Measurements from ENCODE around the gene CKM. TPM values are rescaled to one million over a fixed set of nuclear protein-coding genes. Genes with fewer than 3 reads are reported as not detected.

Gene CKM
- total RNA-seq, result 0.15 and 0.17 TPM in 2 replicates

DNA sequence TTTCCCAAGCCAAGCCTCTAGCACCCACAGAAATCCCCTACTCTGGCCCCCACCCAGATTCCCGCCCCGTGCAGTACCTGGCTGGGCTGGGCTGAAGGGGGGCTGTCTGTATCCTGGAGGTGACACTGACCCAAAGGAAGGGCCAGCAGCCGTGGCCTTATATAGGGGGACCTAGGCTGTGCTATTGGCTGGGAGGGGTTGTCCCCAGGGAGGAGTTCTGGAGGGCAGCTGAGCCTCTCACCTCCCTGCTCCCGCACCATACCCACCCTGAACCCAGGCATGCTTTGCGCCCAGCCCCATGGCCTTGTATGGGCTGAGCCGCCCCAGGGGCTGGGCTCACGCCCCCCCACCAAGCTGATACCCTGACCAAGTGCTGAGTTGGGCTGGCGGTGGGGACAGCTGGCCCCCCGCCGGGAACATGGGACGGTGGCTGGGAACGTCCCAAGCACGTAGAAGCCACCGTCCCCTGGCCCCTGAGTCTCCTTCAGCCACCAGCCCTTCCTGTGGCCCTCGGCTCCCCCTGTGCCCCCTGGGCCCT lies at the start of gene CKM:
Gene CKM (minus strand): TSS at position 132 of the 538 bp plus-strand sequence. CDS start 3,162 bp downstream, outside the sequence.

DNA sequence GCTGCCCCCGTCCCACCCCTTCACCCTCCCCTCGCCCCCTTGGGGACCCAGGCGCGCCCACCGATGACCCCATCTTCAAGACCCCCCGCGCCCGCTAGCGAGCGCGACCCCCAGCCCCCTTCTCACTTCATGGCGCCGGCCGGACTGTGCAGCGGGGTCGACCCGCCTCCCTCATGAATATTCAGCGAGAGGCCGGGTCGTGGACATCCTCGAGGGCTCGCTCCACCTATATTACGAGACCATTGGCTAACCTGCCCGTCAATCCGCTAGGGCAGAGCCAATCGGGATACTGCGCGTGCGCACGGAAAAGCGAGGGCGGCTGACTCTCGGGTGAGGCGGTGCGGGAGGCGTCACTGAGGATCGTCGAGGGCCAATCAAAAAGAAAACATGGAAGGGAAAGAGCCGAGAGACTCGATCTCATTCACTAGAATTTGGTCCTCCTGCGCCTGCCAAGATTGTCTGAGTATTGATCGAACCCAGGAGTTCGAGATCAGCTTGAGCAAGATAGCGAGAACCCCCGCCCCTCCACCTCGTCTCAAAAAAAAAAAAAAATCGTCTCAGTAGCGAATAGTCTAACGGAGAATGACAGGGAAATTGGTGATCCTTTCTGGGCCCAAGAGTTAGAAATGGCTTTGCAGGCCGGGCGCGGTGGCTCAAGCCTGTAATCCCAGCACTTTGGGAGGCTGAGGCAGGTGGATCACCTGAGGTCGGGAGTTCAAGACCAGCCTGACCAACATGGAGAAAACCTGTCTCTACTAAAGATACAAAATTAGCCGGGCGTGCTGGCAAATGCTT lies 47.9 kb upstream of the CKM start, which contains the start of gene ERCC2:
Gene ERCC2 (minus strand): TSS at position 164 of the 795 bp plus-strand sequence. CDS start 33 bp downstream, at position 131.

GRCh38 chr19:45340232-45340898 lies 17.7 kb upstream of the CKM start, which contains the start of gene KLC3:
Gene KLC3, plus strand, starts transcription at chr19:45340750. Its CDS starts 4,792 bp downstream, at chr19:45345542.

Other genes starting within 250 kb of the CKM start
- 0.17 and 0.45 TPM in 2 replicates for gene ZNF296, start 246.4 kb downstream of the CKM start, total RNA-seq
- gene GEMIN7, start 243.6 kb downstream of the CKM start, total RNA-seq, result 34.6 and 45.5 TPM in 2 replicates
- gene PPP1R37, start 229.7 kb downstream of the CKM start, total RNA-seq, result 28.7 and 30.3 TPM in 2 replicates
- gene NKPD1, start 161.9 kb downstream of the CKM start, total RNA-seq, result 0.15 and 0.34 TPM in 2 replicates
- 10.1 and 13.2 TPM in 2 replicates for gene TRAPPC6A, start 144.6 kb downstream of the CKM start, total RNA-seq
- gene BLOC1S3, start 144.1 kb downstream of the CKM start, total RNA-seq, result 3.2 and 6.4 TPM in 2 replicates
- not detected in 2 replicates for gene EXOC3L2, start 77.5 kb downstream of the CKM start, total RNA-seq
- gene MARK4, start 71.6 kb downstream of the CKM start, total RNA-seq, result 12.8 and 14.0 TPM in 2 replicates
- 0.15 TPM in 1 of 2 replicates, not detected in the other for gene KLC3, start 17.9 kb upstream of the CKM start, total RNA-seq
- gene ERCC2, start 47.7 kb upstream of the CKM start, total RNA-seq, result 24.9 and 27.1 TPM in 2 replicates
- gene PPP1R13L, start 82.2 kb upstream of the CKM start, total RNA-seq, result 2.7 and 3.3 TPM in 2 replicates
- gene POLR1G, start 83.8 kb upstream of the CKM start, total RNA-seq, result 7.9 and 9.6 TPM in 2 replicates
- gene ERCC1, start 101.0 kb upstream of the CKM start, total RNA-seq, result 142 and 152 TPM in 2 replicates
- gene FOSB, start 145.1 kb upstream of the CKM start, total RNA-seq, result 2.5 and 3.0 TPM in 2 replicates
- gene RTN2, start 174.2 kb upstream of the CKM start, total RNA-seq, result 15.3 and 17.7 TPM in 2 replicates
- gene PPM1N, start 175.6 kb upstream of the CKM start, total RNA-seq, result 0.84 and 0.89 TPM in 2 replicates
- 93.5 and 101 TPM in 2 replicates for gene VASP, start 184.6 kb upstream of the CKM start, total RNA-seq